ENCODE results near the gene PRSS1. TPM values are rescaled to one million over a fixed set of nuclear protein-coding genes. Genes with fewer than 3 reads are reported as not detected.

Gene PRSS1
- total and polyA plus RNA-seq, 2 of the 8 experiments (the other 6 are each of a cell fraction or from before 2014, with no cell fraction given) = 0.09 TPM; not detected in 1

DNA sequence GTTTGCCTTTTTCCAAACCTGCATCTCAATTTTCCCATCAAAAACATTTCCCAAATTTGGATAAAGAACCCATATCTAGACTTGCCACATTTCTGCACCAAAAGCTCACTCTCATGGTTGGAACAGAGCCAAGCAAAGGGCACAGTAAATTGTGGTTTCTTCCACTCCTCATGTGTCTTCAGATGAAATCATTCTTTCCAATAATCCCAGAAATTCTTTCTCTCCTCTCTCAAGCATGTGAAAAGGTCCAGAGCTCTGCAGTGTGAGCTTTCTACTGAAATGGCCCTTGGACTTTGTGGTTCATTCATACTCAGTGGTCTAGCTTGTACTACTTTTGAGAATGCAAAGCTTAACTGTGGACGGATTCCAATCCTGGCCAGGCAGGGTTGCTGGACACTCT is 41.3 kb downstream of the PRSS1 start (continued):
- no peak for TF ChIP-seq CEBPB (IDR thresholded peaks at IDR 0.05; ENCODE audit: low read depth, low read length)
- no peak for TF ChIP-seq CREB1 (IDR thresholded peaks at IDR 0.05)
- no peak for TF ChIP-seq SIN3A (conservative IDR thresholded peaks at IDR 0.05 in 1 of 2, IDR thresholded peaks at IDR 0.05 in 1 of 2; ENCODE audit: low read depth in 1 of 2, low read length in 2 of 2)
- no peak for TF ChIP-seq SP1 (IDR thresholded peaks at IDR 0.05; ENCODE audit: low read depth, low read length)
- no peak for TF ChIP-seq BCL11A (IDR thresholded peaks at IDR 0.05; ENCODE audit: low read depth in 2 of 2, low read length in 2 of 2)

Measured in H1 (cell line).